GM23338 (cell line): ENCODE measurements around the gene ARHGEF11. TPM values are rescaled to one million over a fixed set of nuclear protein-coding genes. Genes with fewer than 3 reads are reported as not detected.
"Not testable (repeated sequence)": the region's sequence is repeated elsewhere in the genome, so short reads cannot be mapped to it uniquely, and the experiment has no call there.

Experiments used
- ATAC-seq: fragments of 200-7000 bp; cut with Tn5 transposase; 3 replicates; pipeline ENCODE4 v1.9.1; 2020
- DNase-seq: peaks from one replicate; pipeline ENCODE4 v3.0.0-alpha.2; 2015; ENCODE audit warnings: low spot score
- H2AFZ ChIP-seq: fragments of 200-600 bp; sonication (generic); 2 replicates; pipeline ENCODE4 v1.8.0; 2016; ENCODE audit warnings: antibody characterized with exemption, mild to moderate bottlenecking, moderate library complexity
- H3F3A ChIP-seq: fragments of 200-600 bp; sonication (generic); replicated peaks from 2 replicates; pipeline ENCODE4 v1.8.0; 2017; ENCODE audit warnings: antibody characterized with exemption, mixed run types, low read depth
- H3K27ac ChIP-seq: fragments of 200-600 bp; sonication (generic); 2 replicates; pipeline ENCODE4 v1.6.1; 2016; ENCODE audit warnings: low read depth
- H3K27me3 ChIP-seq: fragments of 200-600 bp; sonication (generic); 2 replicates; pipeline ENCODE4 v1.8.0; 2016; ENCODE audit warnings: mild to moderate bottlenecking, mixed run types, moderate library complexity; ENCODE audit not compliant: insufficient read depth
- H3K36me3 ChIP-seq: fragments of 200-600 bp; sonication (generic); 2 replicates; pipeline ENCODE4 v1.8.0; 2016; ENCODE audit warnings: mild to moderate bottlenecking; ENCODE audit not compliant: insufficient read depth
- H3K4me1 ChIP-seq: fragments of 200-600 bp; sonication (generic); 2 replicates; pipeline ENCODE4 v1.8.0; 2016; ENCODE audit warnings: mild to moderate bottlenecking, moderate library complexity; ENCODE audit not compliant: insufficient read depth
- H3K4me2 ChIP-seq: fragments of 200-600 bp; sonication (generic); 2 replicates; pipeline ENCODE4 v1.7.1; 2017; ENCODE audit warnings: mixed run types
- H3K4me3 ChIP-seq: fragments of 200-600 bp; sonication (generic); 2 replicates; pipeline ENCODE4 v1.6.1; 2016; ENCODE audit warnings: mixed run types
- H3K79me2 ChIP-seq: fragments of 200-600 bp; sonication (generic); replicated peaks from 2 replicates; pipeline ENCODE4 v1.8.0; 2017; ENCODE audit warnings: mild to moderate bottlenecking; ENCODE audit not compliant: insufficient read depth
- H3K9me2 ChIP-seq: fragments of 200-600 bp; sonication (generic); 2 replicates; pipeline ENCODE4 v1.8.0; 2017; ENCODE audit not compliant: insufficient read depth
- H4K20me1 ChIP-seq: fragments of 200-600 bp; sonication (generic); replicated peaks from 2 replicates; pipeline ENCODE4 v1.8.0; 2017; ENCODE audit warnings: mild to moderate bottlenecking; ENCODE audit not compliant: insufficient read depth
- H3K27ac Mint-ChIP-seq: 2 replicates; pipeline ENCODE4 v1.8.0; 2020; ENCODE audit warnings: inconsistent platforms, mild to moderate bottlenecking, moderate library complexity, mixed read lengths
- H3K27me3 Mint-ChIP-seq: 3 replicates; pipeline ENCODE4 v1.8.0; 2022; ENCODE audit warnings: low read depth, mild to moderate bottlenecking, moderate library complexity, mixed read lengths, inconsistent platforms; ENCODE audit not compliant: insufficient read depth, poor library complexity
- H3K36me3 Mint-ChIP-seq: 3 replicates; pipeline ENCODE4 v1.8.0; 2021; ENCODE audit warnings: low read depth, mild to moderate bottlenecking, inconsistent platforms, moderate library complexity, mixed read lengths
- H3K4me1 Mint-ChIP-seq: 3 replicates; pipeline ENCODE4 v1.8.0; 2020; ENCODE audit warnings: mild to moderate bottlenecking, inconsistent platforms, mixed read lengths
- H3K4me3 Mint-ChIP-seq: 3 replicates; pipeline ENCODE4 v1.8.0; 2021; ENCODE audit warnings: moderate library complexity, mild to moderate bottlenecking, inconsistent platforms, mixed read lengths
- H3K9me3 Mint-ChIP-seq: 3 replicates; pipeline ENCODE4 v1.8.0; 2020; ENCODE audit warnings: moderate library complexity, mild to moderate bottlenecking, inconsistent platforms, mixed read lengths
- CTCF ChIP-seq, 2 experiments: fragments of 200-600 bp in 1 of 2; sonication (generic) in 1 of 2; conservative IDR thresholded peaks; 2 replicates each; pipeline versions ENCODE4 v1.5.1 to v1.6.1; 2016 to 2017; ENCODE audit warnings: antibody characterized with exemption in 2 of 2, low read depth in 2 of 2, mild to moderate bottlenecking in 2 of 2, moderate library complexity in 1 of 2
- JUNB ChIP-seq: IDR thresholded peaks from one replicate; pipeline ENCODE4 v1.6.1; 2016; ENCODE audit warnings: antibody characterized with exemption; ENCODE audit not compliant: unreplicated experiment
- POLR2AphosphoS5 ChIP-seq: IDR thresholded peaks from 2 replicates; pipeline ENCODE4 v1.6.1; 2016; ENCODE audit warnings: antibody characterized with exemption, low read depth
- ZNF114 ChIP-seq: fragments of 250-450 bp; sonication (Bioruptor Pico); IDR thresholded peaks from 2 replicates; pipeline ENCODE4 v1.5.0; 2020; ENCODE audit warnings: mild to moderate bottlenecking, moderate library complexity
- ZNF462 ChIP-seq: fragments of 250-450 bp; sonication (Bioruptor Pico); IDR thresholded peaks from 2 replicates; pipeline ENCODE4 v1.5.0; 2020; ENCODE audit warnings: mild to moderate bottlenecking, moderate library complexity
- polyA plus RNA-seq: library from polyadenylated mRNA; unstranded; fragments of >200 nt; fragmentation: Nextera tagmentation; extraction: Ambion mirVana; gene quantifications from 2 replicates; pipeline ENCODE4 v1.2.1, GENCODE V29; 2016
- total RNA-seq: library from RNA; depleted of rRNA; stranded (reverse); fragments of >200 nt; shearing (Covaris generic); gene quantifications from 2 replicates; pipeline ENCODE4 v1.2.3, GENCODE V29; 2014

ARHGEF11 gene
- total and polyA plus RNA-seq, 2 experiments from 2014 or later: 12.3 to 33.7 TPM

GRCh38 chr1:157056269-157056668, 10.7 kb upstream of the ARHGEF11 start (continued):
- TF ChIP-seq ZNF114: no peak
- no peak for TF ChIP-seq POLR2AphosphoS5
- no peak for TF ChIP-seq JUNB

GRCh38 chr1:157055729-157056128, 10.2 kb upstream of the ARHGEF11 start:
- not testable (repeated sequence) for H3K36me3 ChIP-seq, H3K27me3 Mint-ChIP-seq, DNase-seq, H3K27me3 ChIP-seq, H3K27ac ChIP-seq, H3F3A ChIP-seq, H3K4me1 ChIP-seq, H3K4me3 ChIP-seq, H3K9me2 ChIP-seq, ATAC-seq, H3K79me2 ChIP-seq, H3K4me1 Mint-ChIP-seq, H3K4me2 ChIP-seq, H3K4me3 Mint-ChIP-seq, H2AFZ ChIP-seq, H4K20me1 ChIP-seq, H3K27ac Mint-ChIP-seq, H3K36me3 Mint-ChIP-seq
- peaks cover 12% of the 10 kb centered on the region; the same call in 2 of the 3 replicates for H3K9me3 Mint-ChIP-seq

- Histone ChIP-seq H2AFZ (no peak overlapping the region), H3K27ac (no peak overlapping the region), H3F3A (peaks cover 4% of the 10 kb centered on the region; the same call in 1 of the 2 replicates), H4K20me1 (no peaks in the 10 kb centered on the region), H3K27me3 (no peaks in the 10 kb centered on the region), H3K4me3 (no peak overlapping the region), H3K9me2 (no peaks in the 10 kb centered on the region), H3K79me2 (no peaks in the 10 kb centered on the region), H3K36me3 (no peaks in the 10 kb centered on the region), H3K4me2 (no peak overlapping the region), H3K4me1 (peaks cover 6% of the 10 kb centered on the region; the same call in 1 of the 2 replicates)
- DNase-seq (no peak), ATAC-seq (no peak)
- Mint-ChIP-seq H3K27ac (no peak overlapping the region), H3K4me3 (no peak overlapping the region), H3K4me1 (peaks cover 8% of the 10 kb centered on the region), H3K9me3 (peaks cover 12% of the 10 kb centered on the region; the same call in 2 of the 3 replicates), H3K36me3 (no peaks in the 10 kb centered on the region; the same call in 1 of the 3 replicates), H3K27me3 (peaks cover 13% of the 10 kb centered on the region)
- no peak for TF ChIP-seq CTCF (conservative IDR thresholded peaks at IDR 0.05; ENCODE audit: low read depth in 2 of 2)
These were observed 5.3 kb upstream of the ARHGEF11 start for GRCh38 chr1:157050836-157051235.

- H3K36me3 ChIP-seq: no peaks in the 10 kb centered on the region
- peaks cover 4% of the 10 kb centered on the region; the same call in 1 of the 2 replicates for H3F3A ChIP-seq
- H3K4me1 ChIP-seq: peaks cover 35% of the 10 kb centered on the region
- TF ChIP-seq ZNF462 (CRISPR knock-in tag): no peak
- peaks cover 35% of the 10 kb centered on the region for H3K4me1 Mint-ChIP-seq
- peak overlapping the region; percentile 53; the same call in 1 of the 2 replicates for H3K27ac ChIP-seq
- DNase-seq (peak; percentile 61), ATAC-seq (peak; percentile 8; the same call in 2 of the 3 replicates)
- peak overlapping the region; percentile 87 for H3K4me3 Mint-ChIP-seq
- peaks cover 8% of the 10 kb centered on the region; the same call in 2 of the 3 replicates for H3K9me3 Mint-ChIP-seq
- H3K27ac Mint-ChIP-seq: peak overlapping the region; percentile 39
- peaks cover 32% of the 10 kb centered on the region for H3K79me2 ChIP-seq
- H3K9me2 ChIP-seq: no peaks in the 10 kb centered on the region
- no peaks in the 10 kb centered on the region for H3K27me3 ChIP-seq
- H2AFZ ChIP-seq: no peak overlapping the region
- H3K36me3 Mint-ChIP-seq: peaks cover 3% of the 10 kb centered on the region; the same call in 2 of the 3 replicates
- H3K4me3 ChIP-seq: no peak overlapping the region
- H4K20me1 ChIP-seq: peaks cover 9% of the 10 kb centered on the region; the same call in 1 of the 2 replicates
- peaks cover 13% of the 10 kb centered on the region for H3K27me3 Mint-ChIP-seq
- H3K4me2 ChIP-seq: peak overlapping the region; percentile 5; the same call in 1 of the 2 replicates
These were observed 1.5 kb upstream of the ARHGEF11 start for GRCh38 chr1:157047062-157047410.
